Astrocyte (in vitro differentiated cells and primary cell): ENCODE results near the gene ZC3H11A. TPM values are rescaled to one million over a fixed set of nuclear protein-coding genes. Genes with fewer than 3 reads are reported as not detected.
"Not testable (repeated sequence)": the region's sequence is repeated elsewhere in the genome, so short reads cannot be mapped to it uniquely, and the experiment has no call there.

ENCODE experiments used
- DNase-seq: peaks from one replicate; pipeline ENCODE4 v3.0.0-alpha.2; 2010; ENCODE audit warnings: low read depth
- FAIRE-seq: peaks from 2 replicates; lab custom pipeline; 2011; peaks lifted over from hg19 to GRCh38; lab: Jason Lieb, UNC
- H2AFZ ChIP-seq: 2 replicates; pipeline ENCODE4 v1.6.0; 2012; ENCODE audit warnings: low read depth, low read length, inconsistent platforms
- H3K27ac ChIP-seq: 2 replicates; pipeline ENCODE4 v1.5.1; 2011; ENCODE audit warnings: low read depth, low read length, inconsistent platforms
- H3K27me3 ChIP-seq: 2 replicates; pipeline ENCODE4 v1.6.0; 2011; ENCODE audit warnings: low read length, inconsistent platforms; ENCODE audit not compliant: insufficient read depth
- H3K36me3 ChIP-seq: 2 replicates; pipeline ENCODE4 v1.5.1; 2011; ENCODE audit warnings: low read length, inconsistent platforms; ENCODE audit not compliant: insufficient read depth
- H3K4me1 ChIP-seq: 2 replicates; pipeline ENCODE4 v1.5.1; 2011; ENCODE audit warnings: low read length, inconsistent platforms; ENCODE audit not compliant: insufficient read depth
- H3K4me2 ChIP-seq: 2 replicates; pipeline ENCODE4 v1.6.0; 2012; ENCODE audit warnings: low read length, inconsistent platforms
- H3K4me3 ChIP-seq: 2 replicates; pipeline ENCODE4 v1.5.1; 2011; ENCODE audit warnings: low read depth, mild to moderate bottlenecking, low read length, inconsistent platforms; ENCODE audit not compliant: insufficient read depth
- H3K79me2 ChIP-seq: 2 replicates; pipeline ENCODE4 v1.6.0; 2012; ENCODE audit warnings: mild to moderate bottlenecking, low read length, inconsistent platforms; ENCODE audit not compliant: insufficient read depth
- H3K9ac ChIP-seq: 2 replicates; pipeline ENCODE4 v1.6.0; 2012; ENCODE audit warnings: mild to moderate bottlenecking, low read length, inconsistent platforms
- H3K9me3 ChIP-seq: 2 replicates; pipeline ENCODE4 v1.5.1; 2012; ENCODE audit warnings: low read depth, mild to moderate bottlenecking, low read length, inconsistent platforms; ENCODE audit not compliant: insufficient read depth
- H4K20me1 ChIP-seq: 2 replicates; pipeline ENCODE4 v1.6.0; 2012; ENCODE audit warnings: low read length, inconsistent platforms; ENCODE audit not compliant: insufficient read depth
- H3K27ac Mint-ChIP-seq: one replicate; pipeline ENCODE4 v1.8.0; 2021; ENCODE audit warnings: mild to moderate bottlenecking, mixed read lengths; ENCODE audit not compliant: unreplicated experiment
- H3K27me3 Mint-ChIP-seq: one replicate; pipeline ENCODE4 v1.8.0; 2021; ENCODE audit warnings: low read depth, mixed read lengths; ENCODE audit not compliant: unreplicated experiment
- H3K36me3 Mint-ChIP-seq: one replicate; pipeline ENCODE4 v1.8.0; 2021; ENCODE audit warnings: low read depth, mixed read lengths; ENCODE audit not compliant: unreplicated experiment
- H3K4me1 Mint-ChIP-seq: one replicate; pipeline ENCODE4 v1.8.0; 2021; ENCODE audit warnings: low read depth, mixed read lengths; ENCODE audit not compliant: unreplicated experiment
- H3K4me3 Mint-ChIP-seq: one replicate; pipeline ENCODE4 v1.8.0; 2021; ENCODE audit warnings: mild to moderate bottlenecking, moderate library complexity, mixed read lengths; ENCODE audit not compliant: unreplicated experiment
- H3K9me3 Mint-ChIP-seq: one replicate; pipeline ENCODE4 v1.8.0; 2021; ENCODE audit warnings: mild to moderate bottlenecking, mixed read lengths; ENCODE audit not compliant: unreplicated experiment
- CTCF ChIP-seq: IDR thresholded peaks from 2 replicates; pipeline ENCODE4 v1.5.1; 2011; ENCODE audit warnings: low read depth, mild to moderate bottlenecking, inconsistent platforms, low read length, moderate library complexity; ENCODE audit not compliant: insufficient read depth
- EZH2 ChIP-seq: IDR thresholded peaks from 2 replicates; pipeline ENCODE4 v1.6.1; 2012; ENCODE audit warnings: mild to moderate bottlenecking, low read length, inconsistent platforms; ENCODE audit not compliant: insufficient read depth
- total RNA-seq: library from RNA; stranded (reverse); gene quantifications from 2 replicates; pipeline ENCODE4 v1.2.1, GENCODE V29; 2021

ZC3H11A gene
- total RNA-seq, 1 donor from 2014 or later = 87.4 TPM

GRCh38 chr1:203760506-203760905, 34.9 kb upstream of the ZC3H11A start:
- TF ChIP-seq CTCF (no peak), EZH2 (no peak)

GRCh38 chr1:203761958-203762357, 33.5 kb upstream of the ZC3H11A start:
- not testable (repeated sequence) for H3K9ac ChIP-seq, H3K4me1 Mint-ChIP-seq, H2AFZ ChIP-seq, H3K9me3 ChIP-seq, H3K27ac Mint-ChIP-seq, H3K27me3 ChIP-seq, H3K4me3 Mint-ChIP-seq, H3K4me1 ChIP-seq, H3K4me3 ChIP-seq, H3K9me3 Mint-ChIP-seq, H3K36me3 ChIP-seq, H3K27me3 Mint-ChIP-seq, H4K20me1 ChIP-seq, FAIRE-seq, H3K79me2 ChIP-seq, H3K27ac ChIP-seq, H3K36me3 Mint-ChIP-seq, H3K4me2 ChIP-seq
- peak; percentile 52 for DNase-seq

More at GRCh38 chr1:203760506-203760905, 34.9 kb upstream of the ZC3H11A start:
- no peaks in the 10 kb centered on the region for H3K4me1 ChIP-seq
- DNase-seq (no peak), FAIRE-seq (no peak)
- H3K4me3 ChIP-seq = no peak overlapping the region
- H3K9ac ChIP-seq = no peak overlapping the region
- no peaks in the 10 kb centered on the region for H4K20me1 ChIP-seq
- H3K27me3 ChIP-seq = no peaks in the 10 kb centered on the region
- no peaks in the 10 kb centered on the region for H3K79me2 ChIP-seq
- H3K9me3 ChIP-seq = no peaks in the 10 kb centered on the region
- Mint-ChIP-seq H3K27me3 (peaks cover 3% of the 10 kb centered on the region), H3K9me3 (no peaks in the 10 kb centered on the region), H3K27ac (no peak overlapping the region), H3K36me3 (no peaks in the 10 kb centered on the region), H3K4me3 (no peak overlapping the region), H3K4me1 (peaks cover 7% of the 10 kb centered on the region)
- no peaks in the 10 kb centered on the region for H3K36me3 ChIP-seq
- H3K4me2 ChIP-seq = no peak overlapping the region
- no peak overlapping the region for H3K27ac ChIP-seq
- H2AFZ ChIP-seq = no peak overlapping the region

- Histone ChIP-seq H3K4me2 (no peak overlapping the region), H3K9me3 (no peaks in the 10 kb centered on the region), H3K27ac (no peak overlapping the region), H3K4me1 (no peaks in the 10 kb centered on the region), H3K9ac (no peak overlapping the region), H3K36me3 (no peaks in the 10 kb centered on the region), H3K4me3 (no peak overlapping the region), H3K79me2 (no peaks in the 10 kb centered on the region), H2AFZ (no peak overlapping the region), H3K27me3 (no peaks in the 10 kb centered on the region), H4K20me1 (no peaks in the 10 kb centered on the region)
- DNase-seq = no peak
- Mint-ChIP-seq H3K9me3 (no peaks in the 10 kb centered on the region), H3K36me3 (no peaks in the 10 kb centered on the region), H3K27me3 (peaks cover 3% of the 10 kb centered on the region), H3K4me1 (no peaks in the 10 kb centered on the region), H3K4me3 (no peak overlapping the region), H3K27ac (no peak overlapping the region)
- TF ChIP-seq CTCF (no peak), EZH2 (no peak)
- FAIRE-seq = no peak
Measured at GRCh38 chr1:203763505-203763904, 31.9 kb upstream of the ZC3H11A start.
